ENCODE results near the gene TMEM86A. TPM values are rescaled to one million over a fixed set of nuclear protein-coding genes. Genes with fewer than 3 reads are reported as not detected.

The TMEM86A gene
- total and polyA plus RNA-seq, 2 of the 8 experiments (the other 6 are each of a cell fraction or from before 2014, with no cell fraction given) = 1.5 to 1.7 TPM

DNA sequence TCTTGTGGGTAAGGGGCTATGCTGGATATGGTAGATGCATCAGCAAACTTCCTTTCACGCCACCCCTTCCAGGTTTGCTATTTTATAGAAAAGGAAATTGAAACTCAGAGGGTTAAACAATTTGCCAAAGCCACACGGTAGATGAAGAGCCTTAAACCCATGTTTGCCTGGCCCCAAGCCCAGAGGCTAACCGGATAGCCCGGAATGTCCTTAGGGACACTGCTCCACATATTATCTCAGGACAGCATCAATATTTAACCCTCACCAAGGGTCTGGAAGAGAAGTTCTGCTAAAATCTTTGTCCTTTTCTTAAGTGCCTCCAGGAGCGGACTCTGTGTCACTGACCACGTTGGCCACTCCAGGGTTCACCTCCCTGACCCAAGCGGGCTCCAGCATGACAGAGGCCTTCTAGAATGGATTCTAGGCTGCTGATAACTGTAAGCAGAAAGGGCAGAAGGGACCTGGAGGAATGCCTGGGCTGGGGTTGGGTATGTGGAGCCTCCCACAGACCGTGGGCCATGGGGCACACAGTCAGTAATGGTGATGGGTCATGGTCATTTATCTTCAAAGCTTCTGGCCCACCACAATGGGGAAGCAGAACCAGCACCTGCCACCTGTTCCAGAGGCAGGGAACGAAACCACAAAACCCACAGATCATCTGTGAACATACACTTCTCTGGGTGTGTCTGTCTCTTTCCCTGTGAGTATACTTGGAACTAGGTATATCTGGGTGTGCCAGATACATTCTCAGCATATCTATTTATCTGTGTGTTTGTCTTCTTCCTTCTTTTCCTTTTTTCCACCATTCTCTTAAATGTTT is 5.4 kb upstream of the TMEM86A start (continued):
- TF ChIP-seq, protein P1, sequence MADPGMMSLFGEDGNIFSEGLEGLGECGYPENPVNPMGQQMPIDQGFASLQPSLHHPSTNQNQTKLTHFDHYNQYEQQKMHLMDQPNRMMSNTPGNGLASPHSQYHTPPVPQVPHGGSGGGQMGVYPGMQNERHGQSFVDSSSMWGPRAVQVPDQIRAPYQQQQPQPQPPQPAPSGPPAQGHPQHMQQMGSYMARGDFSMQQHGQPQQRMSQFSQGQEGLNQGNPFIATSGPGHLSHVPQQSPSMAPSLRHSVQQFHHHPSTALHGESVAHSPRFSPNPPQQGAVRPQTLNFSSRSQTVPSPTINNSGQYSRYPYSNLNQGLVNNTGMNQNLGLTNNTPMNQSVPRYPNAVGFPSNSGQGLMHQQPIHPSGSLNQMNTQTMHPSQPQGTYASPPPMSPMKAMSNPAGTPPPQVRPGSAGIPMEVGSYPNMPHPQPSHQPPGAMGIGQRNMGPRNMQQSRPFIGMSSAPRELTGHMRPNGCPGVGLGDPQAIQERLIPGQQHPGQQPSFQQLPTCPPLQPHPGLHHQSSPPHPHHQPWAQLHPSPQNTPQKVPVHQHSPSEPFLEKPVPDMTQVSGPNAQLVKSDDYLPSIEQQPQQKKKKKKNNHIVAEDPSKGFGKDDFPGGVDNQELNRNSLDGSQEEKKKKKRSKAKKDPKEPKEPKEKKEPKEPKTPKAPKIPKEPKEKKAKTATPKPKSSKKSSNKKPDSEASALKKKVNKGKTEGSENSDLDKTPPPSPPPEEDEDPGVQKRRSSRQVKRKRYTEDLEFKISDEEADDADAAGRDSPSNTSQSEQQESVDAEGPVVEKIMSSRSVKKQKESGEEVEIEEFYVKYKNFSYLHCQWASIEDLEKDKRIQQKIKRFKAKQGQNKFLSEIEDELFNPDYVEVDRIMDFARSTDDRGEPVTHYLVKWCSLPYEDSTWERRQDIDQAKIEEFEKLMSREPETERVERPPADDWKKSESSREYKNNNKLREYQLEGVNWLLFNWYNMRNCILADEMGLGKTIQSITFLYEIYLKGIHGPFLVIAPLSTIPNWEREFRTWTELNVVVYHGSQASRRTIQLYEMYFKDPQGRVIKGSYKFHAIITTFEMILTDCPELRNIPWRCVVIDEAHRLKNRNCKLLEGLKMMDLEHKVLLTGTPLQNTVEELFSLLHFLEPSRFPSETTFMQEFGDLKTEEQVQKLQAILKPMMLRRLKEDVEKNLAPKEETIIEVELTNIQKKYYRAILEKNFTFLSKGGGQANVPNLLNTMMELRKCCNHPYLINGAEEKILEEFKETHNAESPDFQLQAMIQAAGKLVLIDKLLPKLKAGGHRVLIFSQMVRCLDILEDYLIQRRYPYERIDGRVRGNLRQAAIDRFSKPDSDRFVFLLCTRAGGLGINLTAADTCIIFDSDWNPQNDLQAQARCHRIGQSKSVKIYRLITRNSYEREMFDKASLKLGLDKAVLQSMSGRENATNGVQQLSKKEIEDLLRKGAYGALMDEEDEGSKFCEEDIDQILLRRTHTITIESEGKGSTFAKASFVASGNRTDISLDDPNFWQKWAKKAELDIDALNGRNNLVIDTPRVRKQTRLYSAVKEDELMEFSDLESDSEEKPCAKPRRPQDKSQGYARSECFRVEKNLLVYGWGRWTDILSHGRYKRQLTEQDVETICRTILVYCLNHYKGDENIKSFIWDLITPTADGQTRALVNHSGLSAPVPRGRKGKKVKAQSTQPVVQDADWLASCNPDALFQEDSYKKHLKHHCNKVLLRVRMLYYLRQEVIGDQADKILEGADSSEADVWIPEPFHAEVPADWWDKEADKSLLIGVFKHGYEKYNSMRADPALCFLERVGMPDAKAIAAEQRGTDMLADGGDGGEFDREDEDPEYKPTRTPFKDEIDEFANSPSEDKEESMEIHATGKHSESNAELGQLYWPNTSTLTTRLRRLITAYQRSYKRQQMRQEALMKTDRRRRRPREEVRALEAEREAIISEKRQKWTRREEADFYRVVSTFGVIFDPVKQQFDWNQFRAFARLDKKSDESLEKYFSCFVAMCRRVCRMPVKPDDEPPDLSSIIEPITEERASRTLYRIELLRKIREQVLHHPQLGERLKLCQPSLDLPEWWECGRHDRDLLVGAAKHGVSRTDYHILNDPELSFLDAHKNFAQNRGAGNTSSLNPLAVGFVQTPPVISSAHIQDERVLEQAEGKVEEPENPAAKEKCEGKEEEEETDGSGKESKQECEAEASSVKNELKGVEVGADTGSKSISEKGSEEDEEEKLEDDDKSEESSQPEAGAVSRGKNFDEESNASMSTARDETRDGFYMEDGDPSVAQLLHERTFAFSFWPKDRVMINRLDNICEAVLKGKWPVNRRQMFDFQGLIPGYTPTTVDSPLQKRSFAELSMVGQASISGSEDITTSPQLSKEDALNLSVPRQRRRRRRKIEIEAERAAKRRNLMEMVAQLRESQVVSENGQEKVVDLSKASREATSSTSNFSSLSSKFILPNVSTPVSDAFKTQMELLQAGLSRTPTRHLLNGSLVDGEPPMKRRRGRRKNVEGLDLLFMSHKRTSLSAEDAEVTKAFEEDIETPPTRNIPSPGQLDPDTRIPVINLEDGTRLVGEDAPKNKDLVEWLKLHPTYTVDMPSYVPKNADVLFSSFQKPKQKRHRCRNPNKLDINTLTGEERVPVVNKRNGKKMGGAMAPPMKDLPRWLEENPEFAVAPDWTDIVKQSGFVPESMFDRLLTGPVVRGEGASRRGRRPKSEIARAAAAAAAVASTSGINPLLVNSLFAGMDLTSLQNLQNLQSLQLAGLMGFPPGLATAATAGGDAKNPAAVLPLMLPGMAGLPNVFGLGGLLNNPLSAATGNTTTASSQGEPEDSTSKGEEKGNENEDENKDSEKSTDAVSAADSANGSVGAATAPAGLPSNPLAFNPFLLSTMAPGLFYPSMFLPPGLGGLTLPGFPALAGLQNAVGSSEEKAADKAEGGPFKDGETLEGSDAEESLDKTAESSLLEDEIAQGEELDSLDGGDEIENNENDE (IDR thresholded peaks at IDR 0.05; ENCODE audit: insufficient replicate concordance, low read length) = no peak
- no peak for TF ChIP-seq HDAC2 (IDR thresholded peaks at IDR 0.05; ENCODE audit: borderline replicate concordance in 1 of 2, low read depth in 2 of 2, low read length in 2 of 2)
- TF ChIP-seq EP300 (IDR thresholded peaks at IDR 0.05; ENCODE audit: borderline replicate concordance in 1 of 2, low read depth in 2 of 2, low read length in 2 of 2) = no peak
